Measurements from ENCODE around the gene COQ10B.

DNA sequence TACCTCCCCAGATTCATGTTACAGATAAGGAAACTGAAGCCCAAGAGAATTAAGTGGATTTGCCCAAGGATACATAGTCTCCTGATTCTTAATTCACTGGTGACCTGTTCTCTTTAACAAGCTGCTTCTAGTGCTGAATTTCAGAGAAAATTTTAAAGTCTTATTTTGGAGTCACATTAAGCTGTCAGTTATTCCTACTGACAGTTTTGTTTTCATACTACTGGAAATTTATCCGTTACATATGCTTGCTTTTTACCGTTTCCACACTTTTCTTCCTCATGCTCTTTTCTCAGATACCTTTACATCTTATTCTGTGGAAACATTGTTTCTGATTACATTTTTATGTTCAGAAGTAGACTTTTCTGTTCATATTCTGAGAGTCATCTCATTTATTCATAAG, 63.8 kb downstream of the COQ10B start:
- TF ChIP-seq, protein P1, sequence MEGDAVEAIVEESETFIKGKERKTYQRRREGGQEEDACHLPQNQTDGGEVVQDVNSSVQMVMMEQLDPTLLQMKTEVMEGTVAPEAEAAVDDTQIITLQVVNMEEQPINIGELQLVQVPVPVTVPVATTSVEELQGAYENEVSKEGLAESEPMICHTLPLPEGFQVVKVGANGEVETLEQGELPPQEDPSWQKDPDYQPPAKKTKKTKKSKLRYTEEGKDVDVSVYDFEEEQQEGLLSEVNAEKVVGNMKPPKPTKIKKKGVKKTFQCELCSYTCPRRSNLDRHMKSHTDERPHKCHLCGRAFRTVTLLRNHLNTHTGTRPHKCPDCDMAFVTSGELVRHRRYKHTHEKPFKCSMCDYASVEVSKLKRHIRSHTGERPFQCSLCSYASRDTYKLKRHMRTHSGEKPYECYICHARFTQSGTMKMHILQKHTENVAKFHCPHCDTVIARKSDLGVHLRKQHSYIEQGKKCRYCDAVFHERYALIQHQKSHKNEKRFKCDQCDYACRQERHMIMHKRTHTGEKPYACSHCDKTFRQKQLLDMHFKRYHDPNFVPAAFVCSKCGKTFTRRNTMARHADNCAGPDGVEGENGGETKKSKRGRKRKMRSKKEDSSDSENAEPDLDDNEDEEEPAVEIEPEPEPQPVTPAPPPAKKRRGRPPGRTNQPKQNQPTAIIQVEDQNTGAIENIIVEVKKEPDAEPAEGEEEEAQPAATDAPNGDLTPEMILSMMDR (IDR thresholded peaks at IDR 0.05): no peak
- TF ChIP-seq POLR2A (IDR thresholded peaks at IDR 0.05): no peak
